Activated CD4-positive, CD25-positive, alpha-beta regulatory T cell (primary cell): Measurements from ENCODE around the gene ASPDH.

ENCODE experiments used
- DNase-seq, 4 experiments: peaks; one replicate each; lab custom pipeline; 2025; lab: John Stamatoyannopoulos, UW

ASPDH gene

DNA sequence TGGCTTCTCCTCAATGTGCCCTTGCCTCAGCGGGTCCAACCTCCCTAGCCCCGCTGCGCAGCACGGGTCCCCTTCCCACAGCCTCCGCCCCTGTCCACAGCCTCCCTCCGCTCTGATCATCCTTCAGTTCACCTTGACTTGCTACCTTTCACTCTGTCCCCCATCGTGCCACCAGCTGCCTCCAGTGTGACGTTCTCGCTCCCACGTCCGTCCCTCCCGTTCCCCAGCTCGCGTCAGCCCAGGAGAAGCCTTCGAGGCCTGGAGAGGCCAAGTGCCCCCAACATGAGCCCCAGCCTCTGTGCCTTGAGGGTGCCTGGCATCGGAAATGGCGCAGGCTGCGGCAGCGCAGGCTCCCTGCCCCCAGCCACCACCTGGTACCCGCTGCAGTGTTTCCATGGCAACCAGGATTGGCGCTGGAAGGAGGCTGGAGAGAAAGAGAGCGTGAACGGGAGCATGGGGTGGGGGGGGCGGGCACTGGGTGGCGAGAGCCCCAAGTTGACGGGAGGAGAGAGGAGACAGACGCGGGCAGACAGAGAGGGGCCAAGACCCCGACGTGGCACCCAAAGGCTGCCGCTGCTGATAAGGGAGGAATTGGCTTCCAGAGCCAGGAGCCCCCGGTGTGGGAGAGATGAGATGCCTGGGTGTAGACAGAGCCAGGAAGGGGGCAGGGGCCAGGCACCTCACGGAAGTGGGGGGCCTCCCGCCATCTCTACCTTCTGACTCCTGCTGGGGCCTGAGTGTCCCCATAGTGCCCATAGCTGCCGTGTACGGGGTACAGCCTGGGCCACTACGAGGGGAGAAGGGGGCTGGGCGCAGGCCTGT, 844 bp upstream of the ASPDH start:
- no peak for DNase-seq

DNA sequence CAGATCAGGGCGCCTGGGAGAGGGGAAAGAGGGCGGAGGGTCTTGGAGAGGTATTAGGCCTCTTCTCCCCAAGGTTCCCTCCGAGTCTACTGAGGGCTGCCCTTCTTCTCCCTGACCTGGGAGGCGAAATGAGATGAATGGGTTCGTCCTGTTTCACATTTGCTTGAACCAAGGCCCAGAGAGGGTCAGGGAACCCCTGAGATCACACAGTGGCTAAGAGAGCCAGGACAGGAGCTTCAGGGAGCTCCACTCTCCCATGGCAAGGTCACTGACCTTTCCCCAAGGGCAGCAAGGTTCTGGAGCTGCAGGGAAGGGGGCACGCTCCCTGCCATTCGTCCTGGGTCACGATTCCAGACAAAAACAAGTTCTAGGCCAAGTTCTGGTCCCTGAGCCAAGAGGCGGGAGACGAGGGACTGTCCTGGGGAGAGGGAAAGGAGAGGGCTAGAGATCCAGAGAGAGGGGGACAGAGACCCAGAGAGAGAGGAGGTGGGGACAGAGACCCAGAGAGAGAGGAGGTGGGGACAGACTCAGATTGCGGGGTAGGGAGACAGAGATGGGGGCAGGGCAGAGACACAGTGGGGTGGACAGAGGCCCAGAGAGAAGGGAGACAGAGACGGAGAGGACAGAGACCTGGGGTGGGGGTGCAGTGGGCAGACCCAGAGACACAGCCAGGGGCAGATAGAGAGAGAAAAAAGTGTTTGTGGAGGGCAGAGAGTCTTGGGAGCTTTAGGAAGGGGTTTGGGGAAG, 541 bp downstream of the ASPDH start:
- no peak for DNase-seq

DNA sequence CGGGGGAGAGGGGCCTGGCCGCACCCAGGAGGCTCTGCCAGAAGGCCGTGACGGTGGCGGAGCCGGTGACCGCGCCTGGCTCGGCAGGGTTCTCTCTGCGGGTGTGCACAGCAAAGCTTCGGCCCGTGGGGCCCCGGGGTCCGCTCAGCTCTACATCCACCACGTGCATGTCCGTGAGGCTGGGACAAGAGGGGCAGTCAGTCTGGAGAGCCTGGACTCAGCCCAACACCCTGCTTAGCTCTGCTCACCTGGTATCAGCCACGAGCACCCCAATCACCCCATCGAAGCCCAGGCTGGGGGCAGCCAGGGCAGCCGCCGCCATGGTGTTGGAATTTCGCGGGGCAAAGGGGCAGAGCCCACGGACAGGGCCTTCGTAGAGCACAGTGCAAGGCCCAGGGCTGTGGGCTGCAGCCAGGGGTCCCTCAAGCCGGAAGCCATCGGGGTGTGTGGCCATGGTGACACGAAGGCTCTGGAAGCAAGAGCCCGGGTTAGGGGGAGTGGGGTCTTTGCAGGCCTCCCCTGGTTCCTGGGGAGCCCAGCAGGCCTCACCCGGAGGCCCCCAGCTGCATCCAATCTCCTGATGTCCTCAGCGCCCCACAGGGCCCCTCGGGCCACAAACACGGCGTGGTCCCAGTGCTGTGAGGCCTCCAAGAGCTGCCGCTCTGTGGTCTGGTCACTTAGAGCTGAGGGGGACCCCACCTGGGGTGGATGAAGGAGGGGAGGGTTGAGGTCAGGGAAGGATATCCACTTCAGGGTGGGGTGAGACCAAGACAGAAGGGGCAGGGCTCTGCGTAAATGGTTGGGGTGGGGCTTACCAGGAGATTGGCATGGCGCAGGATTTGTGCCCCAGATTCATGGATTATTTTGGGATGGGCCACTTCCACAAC, 1.4 kb downstream of the ASPDH start:
- DNase-seq = no peak

DNA sequence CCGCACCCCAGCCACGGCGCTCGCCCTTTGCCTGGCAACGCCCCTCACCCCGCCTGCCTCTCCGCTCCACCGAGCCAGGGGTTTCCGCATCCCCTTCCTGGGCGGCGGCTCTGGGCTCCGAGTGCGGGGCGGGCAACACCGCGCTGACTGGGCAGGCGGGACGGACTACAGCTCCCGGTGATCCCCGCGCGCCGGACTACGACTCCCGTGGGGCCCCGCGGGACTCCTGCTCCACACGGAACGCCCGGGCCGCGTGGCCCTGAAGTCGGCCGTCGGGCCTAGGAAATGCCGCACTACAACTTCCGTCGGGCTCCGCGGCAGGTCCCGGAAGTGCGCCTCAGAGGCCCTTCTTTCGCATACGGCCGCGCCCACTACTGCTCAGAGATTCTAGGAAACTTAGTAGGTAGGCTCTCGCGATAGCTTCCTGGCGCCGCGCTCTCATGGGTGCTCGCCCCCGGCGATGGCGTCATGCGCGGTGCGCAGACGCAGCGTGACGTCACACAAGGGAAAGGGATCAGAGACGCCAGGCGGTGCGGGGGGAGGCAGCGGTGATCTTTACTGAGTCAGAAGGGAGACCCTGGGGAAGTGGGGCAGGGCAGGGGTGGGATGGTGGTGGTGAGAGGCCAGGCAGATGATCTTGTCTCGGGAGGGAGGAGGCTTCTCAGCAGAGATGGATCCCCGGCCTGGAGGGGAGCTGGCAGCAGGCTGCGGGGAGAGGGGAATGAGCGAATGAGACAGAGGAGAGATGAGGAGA, 2.5 kb downstream of the ASPDH start, which contains the start of gene JOSD2:
JOSD2 (minus strand) TSS at position 123 of the 754 bp plus-strand sequence. CDS start 760 bp downstream, outside the sequence.
- peak; percentile 95 to 97 (median 95) for DNase-seq

DNA sequence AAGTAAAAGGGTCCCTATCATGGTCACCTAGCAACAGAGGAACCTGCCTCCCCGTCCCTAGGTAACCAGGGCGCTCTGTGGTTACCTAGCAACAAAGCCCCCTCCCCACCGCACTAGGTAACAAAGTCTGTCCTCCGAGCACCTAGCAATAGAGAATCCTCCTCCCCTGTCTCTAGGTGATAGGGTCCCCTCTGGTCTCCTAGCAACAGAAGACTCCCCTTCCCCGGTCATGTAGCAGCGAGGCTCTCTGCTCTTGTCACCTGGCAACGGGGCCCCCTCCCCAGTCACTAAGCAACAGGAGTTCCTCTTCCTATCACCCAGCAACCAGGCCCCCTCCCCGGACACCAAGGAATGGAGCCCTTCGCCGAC, 3.0 kb downstream of the ASPDH start:
- no peak for DNase-seq

DNA sequence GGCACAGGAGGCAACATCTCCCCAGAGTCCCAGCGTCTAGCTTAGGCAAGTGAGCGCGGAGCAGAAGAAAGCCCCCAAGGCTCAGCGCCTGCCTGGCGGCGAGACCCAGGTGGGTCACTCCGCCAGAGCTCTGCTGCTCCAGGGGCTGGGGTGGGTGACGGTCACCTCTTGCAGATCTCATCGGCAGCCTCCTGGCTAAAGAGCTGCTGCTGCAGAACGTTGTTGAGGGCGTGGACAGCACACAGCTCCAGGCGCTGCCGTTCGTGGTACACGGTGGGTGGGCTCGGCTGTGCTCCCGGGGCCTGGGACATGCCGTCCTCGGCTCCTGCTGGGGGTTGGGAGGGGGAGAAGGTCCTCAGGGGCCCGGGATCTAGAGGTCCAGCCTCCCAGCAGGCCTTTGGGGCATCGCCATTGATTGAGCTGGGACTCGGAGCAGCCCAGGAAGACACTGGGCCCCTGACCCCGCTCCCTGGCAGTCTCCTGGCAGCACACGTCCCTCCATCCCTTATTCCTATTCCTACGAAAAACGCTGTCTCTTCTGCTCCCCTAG, 3.5 kb downstream of the ASPDH start:
- DNase-seq = no peak

DNA sequence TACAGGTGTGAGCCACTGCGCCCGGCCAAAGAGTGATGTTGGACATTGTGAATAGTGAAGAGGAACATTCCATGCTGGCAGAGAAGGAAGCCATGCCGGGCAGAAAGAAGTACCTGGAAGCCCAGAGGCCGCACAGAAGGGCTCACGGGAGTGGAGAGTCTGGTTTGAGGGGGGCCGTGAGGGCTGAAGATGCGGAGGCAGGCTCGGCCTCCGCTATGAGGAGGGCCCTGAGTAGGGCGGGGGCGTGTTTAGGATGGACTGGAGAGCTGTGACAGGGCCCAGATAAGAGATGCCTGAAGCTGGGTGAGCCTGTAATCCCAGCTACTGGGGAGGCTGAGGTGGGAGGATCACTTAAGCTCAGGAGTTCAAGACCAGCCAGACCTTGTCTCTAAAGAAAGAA, 4.3 kb downstream of the ASPDH start:
- DNase-seq = no peak

DNA sequence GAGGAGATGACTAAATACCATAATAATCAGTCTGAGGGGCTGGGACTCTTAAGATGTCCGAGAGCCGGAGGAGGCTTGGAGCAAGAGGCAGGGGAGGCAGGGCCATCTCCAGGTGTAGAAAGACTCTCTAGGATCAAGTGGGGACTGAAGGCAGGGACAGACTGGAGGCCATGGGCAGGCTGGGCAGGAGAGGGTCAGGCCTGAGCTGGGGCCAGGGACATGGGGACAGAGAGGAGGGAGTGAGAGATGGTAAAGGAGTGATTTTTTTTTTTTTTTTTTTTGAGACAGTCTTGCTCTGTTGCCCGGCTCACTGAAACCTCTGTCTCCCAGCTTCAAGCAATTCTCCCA, 4.9 kb downstream of the ASPDH start:
- DNase-seq = no peak

DNA sequence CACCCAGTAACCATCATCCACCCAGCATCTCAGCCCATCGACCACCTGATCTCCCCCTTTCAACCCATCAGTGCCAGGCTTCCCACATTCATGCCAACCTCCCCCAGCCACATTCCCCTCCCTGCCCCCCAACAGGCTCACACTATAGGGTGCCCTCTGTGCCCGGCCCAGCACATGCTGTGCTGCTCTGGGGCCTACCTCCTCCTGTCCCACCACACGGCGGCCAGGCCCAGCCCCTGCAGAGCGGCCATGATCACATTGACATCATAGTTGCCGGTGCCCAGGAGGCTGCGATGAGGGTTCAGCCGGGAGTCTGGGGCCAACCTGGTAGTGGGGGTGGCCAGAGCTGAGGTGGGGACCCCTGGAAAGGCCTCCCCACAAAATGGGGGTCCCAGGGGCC, 6.3 kb downstream of the ASPDH start:
- no peak for DNase-seq

DNA sequence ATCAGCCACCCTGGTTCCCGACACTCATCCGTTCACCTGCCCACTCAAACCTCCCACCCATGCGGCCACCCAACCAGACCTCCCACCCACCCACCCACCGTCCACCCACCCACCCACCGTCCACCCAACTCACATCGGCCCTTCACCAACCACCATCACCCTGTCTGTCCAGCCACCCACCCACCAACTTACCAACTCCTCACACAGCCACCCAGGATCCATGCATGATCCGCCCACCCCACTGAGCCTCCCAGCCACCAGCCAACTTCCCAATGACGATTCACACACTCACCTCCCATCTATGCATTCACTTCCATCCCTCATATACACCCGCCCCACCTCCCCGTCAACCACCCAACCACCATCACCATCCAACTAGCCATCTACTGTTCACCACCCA, 7.0 kb downstream of the ASPDH start:
- no peak for DNase-seq

DNA sequence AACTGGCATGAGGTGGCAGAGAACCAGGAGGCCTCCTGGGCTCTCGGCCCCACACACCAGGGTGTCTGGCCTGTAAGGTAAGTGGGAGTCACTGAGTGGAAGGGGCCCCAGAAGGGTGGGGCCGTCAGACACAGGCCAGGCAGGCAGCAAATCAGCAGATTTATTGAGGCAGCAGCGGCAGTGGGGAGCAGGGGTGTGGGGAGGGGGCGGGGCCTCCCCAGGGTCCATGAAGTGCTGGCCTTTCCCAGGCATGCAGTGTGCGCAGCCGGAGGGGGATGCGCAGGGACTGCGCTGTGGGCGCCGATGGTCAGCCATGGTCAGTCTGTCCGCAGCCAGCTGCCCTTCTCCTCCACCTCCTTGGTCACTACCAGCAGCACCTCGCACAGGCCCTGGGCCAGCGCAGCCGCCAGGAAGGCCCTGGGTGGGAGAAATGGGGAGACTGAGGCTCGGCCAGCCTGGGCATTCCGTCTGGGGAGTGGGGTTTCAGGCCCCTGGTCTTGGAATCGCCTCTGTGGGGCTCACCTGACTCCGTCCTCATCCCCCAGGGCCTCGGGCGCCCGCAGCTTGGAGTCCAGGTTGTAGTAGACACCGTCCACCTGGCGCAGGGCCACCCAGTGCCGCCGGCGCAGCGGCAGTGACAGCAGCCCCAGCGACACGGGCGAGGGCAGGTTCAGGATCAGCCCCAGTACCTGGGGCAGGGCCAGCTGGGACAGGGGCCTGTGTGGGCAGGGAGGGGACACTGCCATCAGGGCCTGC, 7.7 kb downstream of the ASPDH start:
- DNase-seq = no peak

DNA sequence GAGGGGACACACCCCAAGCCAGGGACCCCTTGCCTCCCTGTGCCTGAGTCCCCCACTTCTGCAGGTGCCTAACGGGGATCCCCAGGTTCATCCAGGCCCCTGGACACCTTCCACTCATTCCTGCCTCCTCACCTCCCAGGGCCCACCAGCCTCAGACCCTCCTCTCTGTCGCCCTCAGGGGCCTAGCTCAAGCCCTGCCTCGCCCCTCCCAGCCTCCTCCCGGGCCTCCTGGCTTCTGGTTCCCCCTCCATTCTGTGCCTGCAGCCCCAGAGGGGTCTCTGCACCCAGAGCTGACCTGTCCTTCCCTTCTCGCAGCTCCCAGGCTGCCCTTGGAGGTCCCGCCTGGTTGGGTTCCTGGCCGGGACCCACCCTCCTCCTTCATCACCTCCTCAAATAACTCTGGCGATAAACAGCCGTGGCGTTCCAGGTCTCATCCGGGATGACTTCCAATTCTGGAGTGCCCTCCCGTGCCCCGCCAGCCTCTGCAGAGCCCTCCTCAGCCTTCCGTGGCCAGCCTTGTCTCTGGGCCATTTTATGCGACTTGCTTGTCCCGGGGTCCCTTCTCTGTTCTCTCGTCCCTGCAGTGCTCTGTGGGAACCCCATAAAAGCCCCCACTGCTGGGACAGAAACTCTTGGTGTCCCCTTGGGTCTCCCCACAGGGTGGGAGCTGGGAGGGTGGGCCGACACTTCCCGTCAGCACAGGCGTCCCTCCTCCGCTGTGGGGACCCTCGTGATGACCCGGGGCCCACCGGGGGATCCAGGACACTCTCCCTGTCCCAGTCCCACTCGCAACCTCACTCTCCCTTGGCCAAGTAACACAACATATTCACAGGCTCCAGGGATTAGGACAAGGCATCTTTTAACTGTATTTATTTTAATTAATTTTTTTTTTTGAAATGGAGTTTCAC, 11.9 kb downstream of the ASPDH start:
- DNase-seq = no peak

DNA sequence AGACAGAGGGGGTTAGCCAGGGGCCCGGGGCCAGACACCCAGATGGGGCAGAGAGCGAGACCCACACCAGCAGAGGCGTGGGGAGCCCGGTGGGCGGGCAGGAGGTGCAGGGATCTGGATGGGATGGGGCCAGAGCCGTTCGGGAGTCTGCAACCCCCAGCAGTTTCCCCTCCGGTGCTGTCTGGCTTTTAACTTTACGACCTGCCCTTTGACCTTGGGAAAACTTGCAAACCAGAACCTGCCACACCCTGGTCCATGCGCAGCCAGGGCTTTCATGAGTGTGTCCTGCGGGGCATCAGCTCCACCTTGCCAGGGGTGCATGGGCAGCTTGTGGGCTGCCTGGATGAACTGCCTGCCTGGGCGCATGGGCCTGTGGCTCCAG, 12.5 kb downstream of the ASPDH start:
- DNase-seq = no peak

DNA sequence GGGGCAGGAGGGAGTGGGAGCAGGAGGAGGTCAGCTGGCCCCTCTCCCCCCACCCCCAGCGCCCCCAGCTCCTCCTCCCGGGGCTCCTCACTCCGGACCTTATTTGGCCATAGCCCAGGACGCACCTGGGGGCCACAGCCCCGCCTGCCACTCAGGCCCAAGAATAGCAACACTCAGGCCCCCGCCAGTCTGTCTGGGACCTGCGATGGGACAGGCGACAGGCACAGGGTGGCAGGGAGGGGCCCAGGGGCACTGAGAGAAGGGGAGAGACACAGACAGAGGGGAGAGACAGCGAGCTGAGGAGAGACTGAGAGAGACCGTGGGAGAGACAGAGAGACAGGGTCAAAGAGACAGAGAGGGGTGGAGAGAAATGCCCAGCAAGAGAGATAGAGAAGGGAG, 13.0 kb downstream of the ASPDH start:
- no peak for DNase-seq

DNA sequence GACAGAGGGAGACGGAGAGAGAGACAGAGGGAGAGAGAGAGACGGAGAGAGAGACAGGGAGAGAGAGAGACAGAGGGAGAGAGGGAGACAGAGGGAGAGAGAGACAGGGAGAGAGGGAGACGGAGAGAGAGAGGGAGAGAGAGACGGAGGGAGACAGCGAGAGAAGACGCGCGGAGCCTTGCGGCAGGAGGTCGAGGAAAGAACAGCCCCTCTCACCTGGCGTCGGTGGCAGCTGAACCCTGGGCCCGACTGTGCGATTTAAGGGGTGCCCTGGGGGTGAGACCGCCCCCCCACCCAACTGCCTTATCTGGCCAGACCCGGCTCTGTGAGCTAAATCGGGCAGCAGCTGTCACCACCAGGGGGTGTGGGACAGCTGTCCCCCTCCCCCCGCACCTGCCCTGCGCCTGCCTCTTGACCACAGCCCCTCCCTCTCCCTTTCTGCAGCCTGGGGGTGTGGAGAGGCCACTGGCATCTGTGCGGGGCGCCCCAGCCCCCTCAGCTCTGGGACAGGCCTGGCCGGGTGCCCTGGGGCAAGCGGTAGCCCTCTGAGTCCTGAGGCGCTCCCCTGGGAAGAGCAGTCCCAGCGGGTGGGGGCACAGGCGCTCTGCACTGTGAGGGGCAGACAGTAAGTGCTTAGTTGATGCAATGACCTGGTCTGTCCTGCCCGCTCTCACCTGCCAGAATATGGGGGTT, 13.5 kb downstream of the ASPDH start:
- DNase-seq = no peak

DNA sequence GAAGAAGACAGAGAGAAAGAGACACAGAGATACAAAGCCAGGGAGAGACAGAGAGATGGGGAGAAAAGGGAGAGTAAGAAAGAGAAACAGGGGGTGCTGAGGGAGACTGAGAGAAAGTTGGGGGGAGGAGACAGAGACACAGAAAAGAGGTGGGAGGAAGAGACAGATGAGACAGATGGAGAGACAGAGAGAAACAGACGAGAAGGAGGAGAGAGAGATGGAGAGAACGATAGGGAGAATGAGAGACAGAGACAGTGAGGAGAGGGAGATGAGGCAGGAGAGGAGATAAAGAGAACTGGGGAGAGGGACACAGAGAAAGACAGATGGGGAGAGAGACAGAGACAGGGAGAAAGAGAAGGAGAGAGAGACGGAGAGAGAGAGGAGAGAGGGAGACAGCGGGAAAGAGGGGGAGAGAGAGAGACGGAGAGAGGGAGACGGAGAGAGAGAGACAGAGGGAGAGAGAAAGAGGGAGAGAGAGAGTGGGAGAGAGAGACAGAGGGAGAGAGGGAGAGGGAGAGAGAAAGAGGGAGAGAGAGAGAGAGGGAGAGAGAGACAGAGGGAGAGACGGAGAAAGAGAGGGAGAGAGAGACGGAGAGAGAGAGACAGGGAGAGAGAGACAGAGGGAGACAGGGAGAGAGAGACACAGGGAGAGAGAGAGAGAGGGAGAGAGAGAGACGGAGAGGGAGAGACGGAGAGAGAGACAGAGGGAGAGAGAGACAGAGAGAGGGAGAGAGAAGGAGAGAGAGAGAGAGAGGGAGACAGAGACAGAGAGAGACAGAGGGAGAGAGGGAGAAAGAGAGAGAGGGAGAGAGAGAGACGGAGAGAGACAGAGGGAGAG, 15.3 kb downstream of the ASPDH start:
- DNase-seq = no peak

DNA sequence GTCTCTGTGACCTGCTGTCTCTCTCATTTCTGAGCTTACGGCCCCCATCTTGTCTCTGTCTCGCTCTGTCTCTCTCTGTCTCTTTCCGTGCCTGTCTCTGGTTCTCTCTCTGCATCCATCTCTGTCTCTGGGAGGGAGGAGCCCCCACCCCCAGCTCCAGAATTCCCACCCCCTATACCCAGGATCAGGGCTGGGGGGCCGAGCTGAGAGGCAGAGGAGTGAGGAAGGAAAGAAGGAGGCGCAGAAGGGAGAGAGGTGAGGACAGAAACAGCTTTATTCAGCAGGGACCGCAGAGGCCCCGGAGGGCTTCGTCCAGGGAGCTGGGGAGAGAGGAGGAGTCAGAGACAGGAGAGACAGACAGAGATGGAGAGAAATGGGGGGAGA, 16.7 kb downstream of the ASPDH start:
- DNase-seq = no peak
